ENCODE measurements around the gene PPCS. TPM values are rescaled to one million over a fixed set of nuclear protein-coding genes. Genes with fewer than 3 reads are reported as not detected.

PPCS gene
- total RNA-seq (2022; extraction: Qiagen RNA extraction) = 35.1 to 42.7 TPM (median 36.2 TPM) in 5 replicates

DNA sequence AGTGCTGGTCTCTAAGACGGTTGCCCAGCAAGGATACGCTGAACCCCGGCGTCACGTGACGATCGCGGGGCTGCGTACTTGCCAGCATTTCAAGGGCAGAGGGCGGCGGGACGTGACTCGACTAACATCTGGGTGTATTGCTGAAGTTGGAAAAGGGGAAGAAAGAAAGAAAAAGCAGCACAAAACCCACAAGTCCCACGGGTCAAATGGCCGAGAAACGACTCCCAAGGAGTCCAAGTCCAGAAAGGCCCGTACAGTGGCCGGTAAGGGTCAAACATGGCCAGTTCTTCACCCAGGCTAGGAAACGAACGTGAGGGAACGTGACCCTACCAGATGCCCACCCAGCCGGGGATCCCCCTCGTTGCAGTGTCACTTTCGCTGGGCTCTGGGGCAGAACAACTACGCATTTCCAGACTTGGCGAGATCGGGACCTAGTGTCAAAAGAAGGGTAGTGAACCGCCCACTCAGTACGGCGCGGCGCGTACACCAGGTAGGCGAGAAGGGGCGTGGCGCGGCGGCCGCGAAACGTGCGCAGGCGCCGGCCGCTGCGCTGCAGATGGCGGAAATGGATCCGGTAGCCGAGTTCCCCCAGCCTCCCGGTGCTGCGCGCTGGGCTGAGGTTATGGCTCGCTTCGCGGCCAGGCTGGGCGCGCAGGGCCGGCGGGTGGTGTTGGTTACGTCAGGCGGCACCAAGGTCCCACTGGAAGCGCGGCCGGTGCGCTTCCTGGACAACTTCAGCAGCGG lies at the start of gene PPCS, which contains the start of gene ZMYND12:
PPCS (plus strand) TSS at position 534 of the 744 bp plus-strand sequence; CDS start at position 557, 23 bp downstream.
ZMYND12 (minus strand) TSS at position 13 of the 744 bp plus-strand sequence. CDS start 25 bp downstream, outside the sequence.

DNA sequence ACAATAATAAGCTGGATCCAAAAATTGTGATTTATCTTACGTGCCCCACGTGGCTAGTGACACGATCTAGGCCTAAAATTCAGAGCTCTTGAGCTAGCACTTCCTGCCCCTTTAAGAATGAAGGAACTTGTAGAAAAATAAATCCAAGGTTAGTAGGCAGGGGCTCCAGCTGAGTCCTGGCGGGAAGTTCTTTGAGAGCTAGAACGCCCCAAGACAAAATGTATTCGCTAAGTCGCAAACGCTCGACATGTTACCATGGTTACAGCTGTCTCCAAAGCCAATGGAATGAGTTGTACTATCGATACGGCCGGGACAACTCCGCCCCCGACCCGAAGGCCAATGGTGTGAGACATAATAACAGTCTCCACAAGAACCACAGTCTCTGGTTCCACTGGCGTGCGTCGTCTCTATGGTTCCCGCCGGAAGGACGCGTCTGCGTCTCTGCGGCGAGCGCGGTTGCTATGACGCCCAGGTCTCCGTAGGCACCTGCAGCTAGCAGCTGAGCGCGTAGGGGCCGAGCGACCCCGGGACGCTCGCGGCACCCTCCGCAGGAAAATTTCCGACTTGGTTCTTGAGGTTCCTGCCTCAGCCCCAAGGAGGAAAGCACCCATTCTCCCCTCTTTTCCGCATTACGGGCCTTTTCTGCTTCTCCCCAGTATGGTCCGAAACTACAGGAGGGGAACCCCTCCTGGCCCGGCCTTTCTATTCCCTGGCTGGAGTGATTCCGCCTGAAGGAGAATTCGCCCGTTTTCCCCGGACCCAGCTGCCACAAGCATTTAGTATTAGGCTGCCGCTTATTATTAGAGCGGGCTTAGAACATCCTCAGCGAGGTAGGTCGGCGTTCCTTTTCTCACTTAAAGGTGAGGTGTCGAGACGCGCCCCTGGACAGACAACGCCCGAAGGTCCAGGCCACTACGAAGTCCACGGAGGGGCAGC lies 6.8 kb downstream of the PPCS start, which contains the start of gene CCDC30:
CCDC30 (plus strand) TSS at position 459 of the 936 bp plus-strand sequence. CDS start 17,266 bp downstream, outside the sequence.

Other genes starting within 250 kb of the PPCS start
- gene FOXJ3, start 121.3 kb upstream of the PPCS start, total RNA-seq (2022; extraction: Qiagen RNA extraction) = 15.5 to 18.2 TPM (median 17.1 TPM) in 5 replicates
- 0.36 to 0.91 TPM (median 0.57 TPM) in 5 replicates for gene RIMKLA, start 75.8 kb upstream of the PPCS start, total RNA-seq (2022; extraction: Qiagen RNA extraction)
- gene ZMYND12, start 521 bp upstream of the PPCS start, total RNA-seq (2022; extraction: Qiagen RNA extraction) = 0.14 to 0.63 TPM (median 0.34 TPM) in 5 replicates
- 0.32 to 0.88 TPM (median 0.62 TPM) in 5 replicates for gene CCDC30, start 6.7 kb downstream of the PPCS start, total RNA-seq (2022; extraction: Qiagen RNA extraction)
- gene PPIH, start 201.9 kb downstream of the PPCS start, total RNA-seq (2022; extraction: Qiagen RNA extraction) = 56.2 to 70.6 TPM (median 61.6 TPM) in 5 replicates
- 725 to 772 TPM (median 737 TPM) in 5 replicates for gene YBX1, start 225.9 kb downstream of the PPCS start, total RNA-seq (2022; extraction: Qiagen RNA extraction)

Data from A549 treated with AZD2906 at 1 μM for 4 hours (cell line).